ENCODE results near the gene NOSIP. TPM values are rescaled to one million over a fixed set of nuclear protein-coding genes. Genes with fewer than 3 reads are reported as not detected.

NOSIP gene
- total and polyA plus RNA-seq, 2 donors: 33.0 to 67.2 TPM

DNA sequence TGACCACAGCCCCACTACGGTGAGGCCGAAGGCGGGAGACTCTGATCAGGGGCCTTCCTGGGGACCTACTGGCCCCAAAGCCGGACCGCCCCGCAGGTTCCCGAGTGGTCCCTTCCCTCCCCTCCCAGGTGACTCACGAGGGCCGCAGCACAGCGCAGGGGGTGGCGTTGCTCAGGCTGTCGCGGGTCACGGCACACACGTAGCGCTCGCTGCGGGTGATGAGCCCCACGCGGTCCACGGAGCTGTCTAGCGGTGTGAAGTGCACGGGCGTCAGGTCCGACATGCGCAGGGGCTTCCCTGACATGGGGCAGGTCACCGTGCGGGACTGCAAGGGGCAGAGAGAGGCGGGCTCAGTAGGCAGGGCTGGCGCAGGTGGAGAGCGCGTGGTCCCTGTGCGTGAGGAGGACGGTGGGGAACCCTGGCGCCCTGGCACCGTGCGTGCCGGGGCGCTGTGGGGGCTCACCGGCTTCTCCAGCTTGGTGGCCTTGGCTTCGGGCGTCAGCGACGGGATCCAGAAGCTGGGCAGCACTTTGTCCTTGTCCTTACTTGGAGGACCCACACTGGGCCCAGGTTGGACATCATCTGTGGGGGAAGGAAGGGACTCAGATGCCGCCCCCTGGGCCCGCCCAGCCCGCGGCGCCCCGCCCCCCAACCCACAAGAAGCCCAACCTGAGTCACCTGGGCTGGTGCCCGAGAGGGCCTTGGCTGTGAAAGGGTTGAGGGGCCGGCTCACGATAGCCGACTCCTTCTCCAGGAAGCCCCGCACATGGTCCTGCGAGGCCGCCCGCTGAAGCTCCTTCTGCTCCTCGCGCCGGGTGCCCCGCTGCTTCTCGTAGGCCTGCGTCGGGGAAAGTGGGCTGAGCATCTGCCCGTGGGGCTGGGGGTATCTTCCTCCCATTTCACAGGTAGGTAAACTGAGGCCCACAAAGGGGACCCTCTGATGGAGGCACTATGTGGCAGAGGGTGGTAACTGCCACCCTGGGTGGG is 23.7 kb downstream of the NOSIP start:
- Histone ChIP-seq H3K27ac (ENCODE audit: low read depth) (no peak overlapping the region), H3K36me3 (ENCODE audit: insufficient read depth) (no peaks in the 10 kb centered on the region), H3K4me3 (ENCODE audit: low read depth, low read length) (no peak overlapping the region), H3K4me1 (ENCODE audit: insufficient read depth) (no peaks in the 10 kb centered on the region)
- no peak for DNase-seq (ENCODE audit: extremely low spot score)
- WGBS: 81% methylated on average over 66 of the region's 66 CpGs

- no peaks in the 10 kb centered on the region for H3K4me1 ChIP-seq (ENCODE audit: insufficient read depth)
- WGBS: 80% methylated on average over 50 of the region's 53 CpGs
- no peak for DNase-seq (ENCODE audit: extremely low spot score)
- peak overlapping the region; percentile 44 for H3K27ac ChIP-seq (ENCODE audit: low read depth)
- no peak overlapping the region for H3K4me3 ChIP-seq (ENCODE audit: low read depth, low read length)
- H3K36me3 ChIP-seq (ENCODE audit: insufficient read depth): no peaks in the 10 kb centered on the region
These were observed 24.6 kb downstream of the NOSIP start for GRCh38 chr19:49555600-49556411.

GRCh38 chr19:49554701-49555181 is 25.6 kb downstream of the NOSIP start:
- WGBS: 73% methylated on average over 17 of the region's 17 CpGs
- no peak for DNase-seq (ENCODE audit: extremely low spot score)
- no peak overlapping the region for H3K27ac ChIP-seq (ENCODE audit: low read depth)

GRCh38 chr19:49553451-49554271 is 26.7 kb downstream of the NOSIP start:
- WGBS: 69% methylated on average over 10 of the region's 10 CpGs
- H3K27ac ChIP-seq (ENCODE audit: low read depth): peak overlapping the region; percentile 15
- H3K4me3 ChIP-seq (ENCODE audit: low read depth, low read length): no peak overlapping the region
- DNase-seq (ENCODE audit: extremely low spot score): no peak
- H3K36me3 ChIP-seq (ENCODE audit: insufficient read depth): no peaks in the 10 kb centered on the region
- no peaks in the 10 kb centered on the region for H3K4me1 ChIP-seq (ENCODE audit: insufficient read depth)

More at GRCh38 chr19:49554701-49555181, 25.6 kb downstream of the NOSIP start:
- Histone ChIP-seq H3K36me3 (ENCODE audit: insufficient read depth) (no peaks in the 10 kb centered on the region), H3K4me1 (ENCODE audit: insufficient read depth) (no peaks in the 10 kb centered on the region), H3K4me3 (ENCODE audit: low read depth, low read length) (no peak overlapping the region)

- Histone ChIP-seq H3K4me1 (ENCODE audit: insufficient read depth) (no peaks in the 10 kb centered on the region), H3K4me3 (ENCODE audit: low read depth, low read length) (no peak overlapping the region), H3K36me3 (ENCODE audit: insufficient read depth) (no peaks in the 10 kb centered on the region), H3K27ac (ENCODE audit: low read depth) (no peak overlapping the region)
- no peak for DNase-seq (ENCODE audit: extremely low spot score)
- 87% methylated on average over 11 of the region's 11 CpGs for WGBS
These were observed 27.6 kb downstream of the NOSIP start for GRCh38 chr19:49552749-49553148.

- Histone ChIP-seq H3K4me1 (ENCODE audit: insufficient read depth) (no peaks in the 10 kb centered on the region), H3K4me3 (ENCODE audit: low read depth, low read length) (no peak overlapping the region), H3K27ac (ENCODE audit: low read depth) (no peak overlapping the region), H3K36me3 (ENCODE audit: insufficient read depth) (no peaks in the 10 kb centered on the region)
- DNase-seq (ENCODE audit: extremely low spot score): no peak
- 90% methylated on average over 7 of the region's 7 CpGs for WGBS
These were observed 28.8 kb downstream of the NOSIP start for GRCh38 chr19:49551531-49551930.

DNA sequence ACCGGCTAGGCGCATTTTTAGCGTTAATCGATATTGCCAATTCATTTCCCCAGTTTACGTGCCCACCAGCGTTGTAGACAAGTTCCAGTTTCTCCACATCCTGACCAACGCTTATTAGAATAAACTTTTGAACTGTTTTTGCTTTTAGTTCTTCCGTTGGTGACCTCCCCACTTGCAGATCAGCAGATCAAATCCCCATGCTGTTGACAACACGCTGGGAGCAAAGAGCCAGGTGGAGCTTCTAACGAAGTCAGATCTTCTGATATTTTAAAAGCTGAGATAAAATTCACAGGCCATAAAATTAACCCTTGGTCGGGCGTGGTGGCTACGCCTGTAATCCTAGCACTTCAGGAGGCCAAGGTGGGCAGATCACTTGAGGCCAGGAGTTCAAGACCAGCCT is 31.3 kb downstream of the NOSIP start:
- 67% methylated on average over 13 of the region's 13 CpGs for WGBS
- Histone ChIP-seq H3K4me3 (ENCODE audit: low read depth, low read length) (no peak overlapping the region), H3K36me3 (ENCODE audit: insufficient read depth) (no peaks in the 10 kb centered on the region), H3K4me1 (ENCODE audit: insufficient read depth) (no peaks in the 10 kb centered on the region), H3K27ac (ENCODE audit: low read depth) (no peak overlapping the region)
- DNase-seq (ENCODE audit: extremely low spot score): no peak

DNA sequence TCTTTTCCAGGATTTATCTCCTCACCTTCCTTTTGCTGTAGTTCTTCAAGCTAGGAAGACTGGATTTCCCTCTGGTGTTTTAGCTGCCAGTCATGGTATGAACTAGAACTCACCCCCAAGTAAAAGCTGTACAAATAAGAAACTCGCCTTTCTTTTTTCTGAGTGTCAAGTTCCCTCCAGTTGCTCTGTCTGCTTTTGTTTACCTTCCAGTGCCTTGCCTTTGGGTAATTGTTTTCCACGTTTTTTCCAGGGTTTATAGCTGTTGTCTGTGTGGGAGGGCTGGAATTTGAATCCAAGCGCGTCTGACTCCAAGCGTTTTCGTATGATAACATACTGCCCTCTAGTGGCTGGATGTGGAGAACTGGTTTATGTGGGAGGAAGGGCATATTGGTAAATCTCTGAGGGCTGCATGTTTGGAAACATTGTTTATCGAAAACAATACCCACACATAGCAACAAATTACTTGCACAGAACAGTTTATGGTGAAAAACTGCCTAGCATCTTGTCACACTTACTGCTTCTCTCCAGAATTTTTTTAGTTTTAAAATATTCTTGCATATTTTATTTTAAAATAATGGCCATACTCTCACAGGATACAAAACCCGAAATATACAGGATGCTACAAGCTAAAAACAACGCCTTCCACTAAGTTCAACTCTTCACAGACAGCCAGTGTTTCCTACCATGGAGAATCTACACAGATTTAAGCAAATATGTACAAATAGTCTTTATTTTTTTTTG is 33.4 kb downstream of the NOSIP start:
- Histone ChIP-seq H3K4me1 (ENCODE audit: insufficient read depth) (no peaks in the 10 kb centered on the region), H3K4me3 (ENCODE audit: low read depth, low read length) (no peak overlapping the region), H3K36me3 (ENCODE audit: insufficient read depth) (no peaks in the 10 kb centered on the region), H3K27ac (ENCODE audit: low read depth) (no peak overlapping the region)
- peak; percentile 89 for DNase-seq (ENCODE audit: extremely low spot score)
- WGBS: 12% methylated on average over 9 of the region's 9 CpGs

GRCh38 chr19:49544154-49544553 is 36.2 kb downstream of the NOSIP start:
- no peaks in the 10 kb centered on the region for H3K36me3 ChIP-seq (ENCODE audit: insufficient read depth)
- no peaks in the 10 kb centered on the region for H3K4me1 ChIP-seq (ENCODE audit: insufficient read depth)
- no peak for DNase-seq (ENCODE audit: extremely low spot score)
- no peak overlapping the region for H3K4me3 ChIP-seq (ENCODE audit: low read depth, low read length)
- H3K27ac ChIP-seq (ENCODE audit: low read depth): no peak overlapping the region
- WGBS: 75% methylated on average over 5 of the region's 5 CpGs

- H3K27ac ChIP-seq (ENCODE audit: low read depth): no peak overlapping the region
- no peak overlapping the region for H3K4me3 ChIP-seq (ENCODE audit: low read depth, low read length)
- no peak for DNase-seq (ENCODE audit: extremely low spot score)
- no peaks in the 10 kb centered on the region for H3K36me3 ChIP-seq (ENCODE audit: insufficient read depth)
- no peaks in the 10 kb centered on the region for H3K4me1 ChIP-seq (ENCODE audit: insufficient read depth)
- 84% methylated on average over 14 of the region's 14 CpGs for WGBS
These were observed 37.3 kb downstream of the NOSIP start for GRCh38 chr19:49543032-49543431.

DNA sequence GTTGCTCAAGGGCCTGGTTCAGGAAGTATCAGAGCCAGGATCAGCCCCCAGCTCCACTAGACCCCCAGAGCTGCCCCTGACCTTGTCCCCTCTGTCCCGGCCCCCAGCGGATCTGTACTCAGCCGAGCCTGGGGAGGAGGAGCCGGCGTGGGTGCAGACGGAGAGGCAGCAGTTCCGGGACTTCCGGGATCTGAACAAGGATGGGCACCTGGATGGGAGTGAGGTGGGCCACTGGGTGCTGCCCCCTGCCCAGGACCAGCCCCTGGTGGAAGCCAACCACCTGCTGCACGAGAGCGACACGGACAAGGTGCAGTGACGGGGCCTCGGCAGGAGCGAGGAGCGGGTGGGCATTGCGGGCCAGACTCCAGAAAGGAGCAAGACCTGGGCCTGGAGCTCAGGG is 37.9 kb downstream of the NOSIP start:
- no peak overlapping the region for H3K4me3 ChIP-seq (ENCODE audit: low read depth, low read length)
- DNase-seq (ENCODE audit: extremely low spot score): no peak
- 83% methylated on average over 16 of the region's 16 CpGs for WGBS
- no peak overlapping the region for H3K27ac ChIP-seq (ENCODE audit: low read depth)
- H3K36me3 ChIP-seq (ENCODE audit: insufficient read depth): no peaks in the 10 kb centered on the region
- no peaks in the 10 kb centered on the region for H3K4me1 ChIP-seq (ENCODE audit: insufficient read depth)

- Histone ChIP-seq H3K4me3 (ENCODE audit: low read depth, low read length) (no peak overlapping the region), H3K27ac (ENCODE audit: low read depth) (no peak overlapping the region), H3K4me1 (ENCODE audit: insufficient read depth) (no peaks in the 10 kb centered on the region), H3K36me3 (ENCODE audit: insufficient read depth) (no peaks in the 10 kb centered on the region)
- DNase-seq (ENCODE audit: extremely low spot score): no peak
- WGBS: 92% methylated on average over 6 of the region's 6 CpGs
These were observed 38.4 kb downstream of the NOSIP start for GRCh38 chr19:49541914-49542313.
